ENCODE measurements around the gene EXT2.

Gene EXT2

DNA sequence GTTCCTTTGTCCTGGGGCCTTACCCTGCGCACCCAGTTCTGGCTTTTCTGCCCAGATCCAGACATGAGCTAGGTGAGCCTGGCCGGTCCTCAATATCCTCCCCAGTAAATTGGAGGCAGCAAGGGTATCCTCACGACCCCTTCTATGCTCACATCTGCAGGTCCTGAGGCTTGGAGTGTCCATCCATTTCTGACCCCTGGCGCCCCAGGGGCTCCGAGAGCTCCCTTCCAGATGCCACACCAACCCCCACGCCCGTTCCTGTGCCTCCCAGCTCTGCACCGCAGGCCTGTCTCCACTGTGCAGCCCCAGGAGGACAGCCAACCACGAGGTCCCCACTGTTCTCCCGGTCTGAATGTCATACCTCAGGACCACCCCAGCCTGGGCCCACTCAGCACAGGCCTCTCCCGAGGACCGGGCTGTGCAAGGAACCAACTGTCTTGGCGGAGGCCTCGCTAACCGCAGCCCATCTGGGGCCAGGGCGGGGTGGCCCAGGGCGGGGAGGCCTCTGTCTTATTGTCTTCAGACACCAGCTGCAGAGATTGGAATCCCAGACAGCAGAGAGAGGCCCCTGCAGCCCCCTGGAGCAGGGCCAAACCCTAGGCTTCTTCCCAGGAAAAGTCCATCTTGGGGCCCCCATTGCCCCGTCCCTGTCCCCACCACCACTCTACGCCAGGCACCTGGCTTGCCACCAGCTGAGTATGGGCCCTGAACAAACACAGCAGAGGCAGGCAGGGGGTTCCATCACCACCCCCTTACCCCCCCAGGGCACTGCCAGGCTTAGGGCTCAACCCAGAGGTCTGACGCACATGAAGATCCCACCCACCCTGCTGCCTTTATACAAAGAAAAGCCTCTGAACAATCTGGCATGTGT, 175.2 kb downstream of the EXT2 start:
- no peak for DNase-seq (ENCODE audit: low read depth in 1 of 2, low spot score in 1 of 2)
- H3K27me3 ChIP-seq (ENCODE audit: insufficient read depth, poor library complexity, severe bottlenecking): no peaks in the 10 kb centered on the region
- H3K4me3 ChIP-seq (replicated peaks; ENCODE audit: insufficient read depth, low read length): no peak overlapping the region
- TF ChIP-seq GABPA (IDR thresholded peaks at IDR 0.05; ENCODE audit: low read depth) (no peak), REST (IDR thresholded peaks at IDR 0.05; ENCODE audit: insufficient replicate concordance, low read depth) (no peak), POLR2AphosphoS5 (IDR thresholded peaks at IDR 0.05; ENCODE audit: low read depth) (no peak), SPI1 (IDR thresholded peaks at IDR 0.05; ENCODE audit: borderline replicate concordance, low read depth) (no peak)
- TF ChIP-seq, protein P1, sequence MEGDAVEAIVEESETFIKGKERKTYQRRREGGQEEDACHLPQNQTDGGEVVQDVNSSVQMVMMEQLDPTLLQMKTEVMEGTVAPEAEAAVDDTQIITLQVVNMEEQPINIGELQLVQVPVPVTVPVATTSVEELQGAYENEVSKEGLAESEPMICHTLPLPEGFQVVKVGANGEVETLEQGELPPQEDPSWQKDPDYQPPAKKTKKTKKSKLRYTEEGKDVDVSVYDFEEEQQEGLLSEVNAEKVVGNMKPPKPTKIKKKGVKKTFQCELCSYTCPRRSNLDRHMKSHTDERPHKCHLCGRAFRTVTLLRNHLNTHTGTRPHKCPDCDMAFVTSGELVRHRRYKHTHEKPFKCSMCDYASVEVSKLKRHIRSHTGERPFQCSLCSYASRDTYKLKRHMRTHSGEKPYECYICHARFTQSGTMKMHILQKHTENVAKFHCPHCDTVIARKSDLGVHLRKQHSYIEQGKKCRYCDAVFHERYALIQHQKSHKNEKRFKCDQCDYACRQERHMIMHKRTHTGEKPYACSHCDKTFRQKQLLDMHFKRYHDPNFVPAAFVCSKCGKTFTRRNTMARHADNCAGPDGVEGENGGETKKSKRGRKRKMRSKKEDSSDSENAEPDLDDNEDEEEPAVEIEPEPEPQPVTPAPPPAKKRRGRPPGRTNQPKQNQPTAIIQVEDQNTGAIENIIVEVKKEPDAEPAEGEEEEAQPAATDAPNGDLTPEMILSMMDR (IDR thresholded peaks at IDR 0.05; ENCODE audit: insufficient read depth, low read length): no peak
- no peak overlapping the region for H3K27ac ChIP-seq (replicated peaks)

DNA sequence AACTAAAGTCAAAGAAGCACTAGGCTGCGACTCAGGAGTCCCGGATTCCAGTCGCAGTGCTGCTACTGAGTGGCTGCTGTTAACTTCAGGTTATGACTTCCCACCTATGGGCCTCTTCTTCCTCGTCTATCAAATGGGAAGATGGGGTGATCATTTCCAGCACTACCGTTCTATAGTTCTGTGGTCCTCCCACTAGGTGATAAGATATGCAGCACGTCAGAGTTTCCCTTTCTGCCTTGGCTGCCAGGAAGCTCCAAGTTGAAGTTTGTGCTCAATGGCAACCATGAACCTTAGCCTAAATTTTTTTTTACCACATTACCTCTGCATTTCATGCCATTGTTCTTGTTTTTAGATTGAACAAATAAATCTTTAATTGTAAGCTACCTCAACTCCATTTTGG, 175.8 kb downstream of the EXT2 start:
- no peak overlapping the region for H3K27ac ChIP-seq (replicated peaks)
- H3K27me3 ChIP-seq (ENCODE audit: insufficient read depth, poor library complexity, severe bottlenecking): no peaks in the 10 kb centered on the region
- H3K4me3 ChIP-seq (replicated peaks; ENCODE audit: insufficient read depth, low read length): no peak overlapping the region
- DNase-seq (ENCODE audit: low read depth in 1 of 2, low spot score in 1 of 2): no peak
- TF ChIP-seq POLR2AphosphoS5 (IDR thresholded peaks at IDR 0.05; ENCODE audit: low read depth): no peak
- TF ChIP-seq, protein P1 (IDR thresholded peaks at IDR 0.05; ENCODE audit: insufficient read depth, low read length): no peak
- no peak for TF ChIP-seq GABPA (IDR thresholded peaks at IDR 0.05; ENCODE audit: low read depth)
- no peak for TF ChIP-seq REST (IDR thresholded peaks at IDR 0.05; ENCODE audit: insufficient replicate concordance, low read depth)
- TF ChIP-seq SPI1 (IDR thresholded peaks at IDR 0.05; ENCODE audit: borderline replicate concordance, low read depth): no peak

- TF ChIP-seq, protein P1 (IDR thresholded peaks at IDR 0.05; ENCODE audit: insufficient read depth, low read length): no peak
- TF ChIP-seq REST (IDR thresholded peaks at IDR 0.05; ENCODE audit: insufficient replicate concordance, low read depth): no peak
- TF ChIP-seq GABPA (IDR thresholded peaks at IDR 0.05; ENCODE audit: low read depth): no peak
- no peak for TF ChIP-seq SPI1 (IDR thresholded peaks at IDR 0.05; ENCODE audit: borderline replicate concordance, low read depth)
- no peak for TF ChIP-seq POLR2AphosphoS5 (IDR thresholded peaks at IDR 0.05; ENCODE audit: low read depth)
- H3K27me3 ChIP-seq (ENCODE audit: insufficient read depth, poor library complexity, severe bottlenecking): no peaks in the 10 kb centered on the region
- no peak for DNase-seq (ENCODE audit: low read depth in 1 of 2, low spot score in 1 of 2)
Measured at GRCh38 chr11:44274404-44274803, 178.9 kb downstream of the EXT2 start.

More at GRCh38 chr11:44274404-44274803, 178.9 kb downstream of the EXT2 start:
- H3K4me3 ChIP-seq (replicated peaks; ENCODE audit: insufficient read depth, low read length): no peak overlapping the region
- H3K27ac ChIP-seq (replicated peaks): no peak overlapping the region

Data from HL-60 (cell line).